GM11168 (cell line): Measurements from ENCODE around the gene RIOX2.
"Not testable (repeated sequence)": the region's sequence is repeated elsewhere in the genome, so short reads cannot be mapped to it uniquely, and the experiment has no call there.

Experiments used
- in situ Hi-C: fragments of 300-500 bp; cut with MboI; formaldehyde crosslinking; loops from one replicate; pipeline ENCODE4 v1.12.0; 2022; ENCODE audit warnings: low sequenced_read_pairs; ENCODE audit not compliant: unreplicated experiment

RIOX2 gene

DNA sequence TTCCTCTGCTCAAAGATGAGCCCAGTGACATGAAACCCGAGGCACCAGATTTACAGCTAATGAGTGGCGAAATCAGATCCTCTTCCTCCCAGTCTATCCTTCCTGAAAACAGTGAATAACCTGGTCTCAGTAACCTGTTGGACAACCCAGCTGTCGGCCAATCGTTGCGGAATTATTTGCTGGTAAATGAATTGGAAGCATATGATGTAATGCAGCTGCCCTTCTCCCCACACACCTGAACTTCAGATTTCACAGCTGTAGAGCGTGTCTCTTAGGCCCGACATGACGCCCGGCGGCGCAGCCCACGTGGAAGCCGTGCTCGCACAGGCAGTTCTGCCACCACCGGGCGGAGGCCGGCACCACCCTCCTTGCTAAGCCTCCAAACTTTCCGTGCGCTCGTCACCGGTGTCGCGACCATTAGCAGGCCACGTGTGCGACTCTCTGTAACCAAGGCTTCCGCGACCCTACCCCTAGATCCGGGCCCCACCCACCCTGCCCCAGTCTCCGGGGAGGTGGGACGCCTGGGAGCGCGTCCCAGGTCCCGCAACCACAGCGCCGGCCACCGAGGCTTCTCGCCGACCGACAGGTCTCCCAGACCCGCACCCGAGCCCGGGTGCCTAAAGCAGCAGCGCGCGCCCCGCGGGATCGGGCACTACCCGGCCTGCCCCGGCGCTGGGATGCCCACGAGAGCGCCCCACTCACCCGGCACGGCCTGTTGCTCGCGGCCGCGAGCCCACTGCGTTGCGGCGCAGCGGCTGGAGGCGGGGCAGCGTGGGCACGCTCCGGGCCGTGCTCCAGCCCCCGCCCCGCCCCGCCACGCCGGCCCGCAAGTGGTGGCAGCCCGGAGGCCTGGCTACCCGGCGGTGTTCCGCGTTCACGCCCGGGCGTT is at the start of gene RIOX2:
Gene RIOX2, minus strand, starts transcription at position 753 of the 889 bp plus-strand sequence. CDS start 4,838 bp downstream, outside the sequence.
- in situ Hi-C loops, result no loop called here

DNA sequence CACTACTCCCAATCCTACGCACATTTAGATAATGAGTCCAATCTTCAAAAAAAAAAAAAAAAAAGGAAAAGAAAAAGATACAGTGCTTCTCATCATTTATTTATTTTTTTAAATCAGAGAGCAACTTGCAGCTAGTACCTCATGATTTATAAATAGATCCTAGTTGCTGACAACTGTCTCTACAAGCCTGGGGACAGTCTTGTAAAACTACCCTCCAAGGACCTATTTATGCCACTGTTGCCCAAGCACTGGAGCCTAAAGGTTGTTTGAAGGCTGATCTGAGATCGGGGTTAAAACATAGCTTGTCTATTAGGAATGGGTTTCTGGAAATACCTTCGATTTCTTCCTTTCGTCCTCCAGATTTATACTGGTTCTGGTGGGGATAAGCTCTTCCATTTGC is 48.2 kb upstream of the RIOX2 start:
- in situ Hi-C loops, result no loop called here

DNA sequence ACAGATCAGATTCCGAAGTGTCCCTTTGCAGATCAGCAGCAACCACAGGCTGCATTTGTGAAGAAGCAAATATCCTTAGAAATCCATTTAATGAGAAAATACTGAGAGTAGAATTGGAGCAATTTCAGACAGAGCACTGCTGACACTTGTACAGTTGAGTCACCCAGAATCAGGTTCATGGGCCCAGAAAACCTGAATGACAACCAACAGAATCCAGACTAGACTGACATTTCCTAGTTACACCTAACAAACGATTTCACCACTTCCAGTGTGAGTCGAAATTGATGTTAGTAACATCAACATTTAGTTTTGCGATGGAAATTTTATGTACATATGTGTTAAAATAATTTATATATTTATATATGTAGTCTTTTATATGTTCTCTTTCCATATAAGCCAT is 46.1 kb upstream of the RIOX2 start:
- in situ Hi-C loops, result loop anchor here (5.0 kb wide), 1 partner anchor 226 kb away; no protein-coding TSS in a partner anchor

DNA sequence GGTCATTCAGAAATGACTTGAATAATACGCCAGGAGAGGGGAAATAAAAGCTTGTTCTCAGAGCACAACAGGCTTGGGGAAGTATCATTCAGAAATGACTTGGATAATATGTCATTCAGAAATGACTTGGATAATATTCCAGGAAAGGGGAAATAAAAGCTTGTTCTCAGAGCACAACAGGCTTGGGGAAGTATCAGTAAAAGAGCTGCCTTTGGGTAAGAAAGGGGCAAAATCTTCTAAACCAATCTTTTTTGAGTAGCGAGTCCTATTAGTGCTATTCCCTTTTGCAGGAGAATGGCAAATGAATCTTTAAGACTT is 42.0 kb upstream of the RIOX2 start:
- in situ Hi-C loops, result no loop called here

DNA sequence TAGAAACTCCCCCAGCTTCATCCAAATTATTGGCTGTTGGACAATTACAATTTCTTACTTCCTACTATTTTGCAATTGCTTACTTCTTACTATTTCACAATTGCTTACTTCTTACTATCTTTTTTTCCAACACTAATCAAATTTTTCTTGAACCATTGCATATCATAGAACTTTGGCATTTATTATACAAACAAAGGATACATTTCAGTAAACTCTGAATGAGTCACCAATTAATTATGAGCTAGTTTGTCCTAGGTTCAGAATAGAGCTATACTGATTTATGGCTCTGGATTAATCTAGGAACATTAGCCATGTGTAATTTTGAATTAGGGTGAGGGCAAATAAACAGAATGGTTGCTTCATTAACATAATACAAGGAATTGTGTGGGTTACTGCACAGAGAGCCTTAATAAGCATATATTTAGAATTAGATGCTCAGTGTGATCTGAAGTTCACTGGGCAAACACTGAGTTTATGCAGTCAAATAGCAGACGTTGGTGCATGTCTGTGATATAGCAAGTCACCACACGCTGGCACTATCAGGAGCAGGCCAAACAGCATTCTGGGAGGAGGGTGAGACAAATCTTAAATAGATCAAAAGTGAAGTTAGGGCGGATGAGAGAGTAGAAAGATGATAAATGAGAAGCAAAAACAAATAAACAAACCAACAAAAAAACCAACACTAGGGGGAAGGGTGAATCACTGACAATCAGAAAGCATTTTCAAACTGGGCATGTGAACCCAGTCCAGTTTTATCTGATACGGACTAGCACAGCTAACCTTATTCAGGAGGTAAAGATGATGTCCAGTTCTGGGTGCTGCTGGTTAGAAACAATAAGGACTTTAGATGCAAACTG is 41.4 kb upstream of the RIOX2 start:
- in situ Hi-C loops, result no loop called here

DNA sequence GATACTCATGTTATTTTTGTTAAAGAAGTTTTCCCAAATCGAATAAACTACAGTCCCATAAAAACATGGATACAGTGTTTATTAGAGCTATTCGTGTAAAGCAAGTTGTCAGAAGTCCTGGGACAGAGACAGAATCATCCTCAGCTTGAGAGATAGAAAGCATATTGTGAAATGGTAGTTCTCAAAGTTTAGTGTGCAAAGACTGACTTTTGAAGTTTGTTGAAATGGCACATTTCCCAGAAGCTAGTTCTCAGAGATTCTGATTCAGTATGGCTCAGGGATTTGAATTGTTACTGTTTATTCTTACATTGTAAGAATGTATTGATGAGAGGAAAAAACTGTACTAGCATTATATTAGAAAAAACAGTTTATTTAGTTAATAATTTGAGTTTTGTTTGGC is 40.7 kb upstream of the RIOX2 start:
- in situ Hi-C loops, result no loop called here

DNA sequence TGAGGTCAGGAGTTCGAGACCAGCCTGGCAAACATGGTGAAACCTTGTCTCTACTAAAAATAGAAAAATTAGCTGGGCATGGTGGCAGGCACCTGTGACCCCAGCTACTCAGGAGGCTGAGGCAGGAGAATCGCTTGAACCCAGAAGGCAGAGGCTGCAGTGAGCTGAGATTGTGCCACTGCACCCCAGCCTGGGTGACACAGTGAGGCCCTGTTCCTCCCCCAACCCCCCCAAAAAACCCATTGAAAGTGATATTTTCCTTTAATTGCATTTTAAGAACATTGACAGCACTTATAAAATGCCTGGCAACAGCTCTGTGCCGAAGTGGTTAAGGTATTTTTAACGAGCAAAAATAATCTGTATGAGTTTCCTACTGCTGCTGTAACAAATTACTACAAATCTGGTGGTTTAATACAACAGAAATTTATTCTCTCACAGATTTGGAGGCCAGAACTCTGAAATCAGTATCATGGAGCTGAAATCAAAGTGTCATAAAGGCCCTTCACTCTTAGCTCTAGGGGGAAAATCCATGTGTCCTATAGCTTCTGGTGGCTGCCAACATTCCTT is 38.7 kb upstream of the RIOX2 start:
- in situ Hi-C loops, result not testable (repeated sequence)

DNA sequence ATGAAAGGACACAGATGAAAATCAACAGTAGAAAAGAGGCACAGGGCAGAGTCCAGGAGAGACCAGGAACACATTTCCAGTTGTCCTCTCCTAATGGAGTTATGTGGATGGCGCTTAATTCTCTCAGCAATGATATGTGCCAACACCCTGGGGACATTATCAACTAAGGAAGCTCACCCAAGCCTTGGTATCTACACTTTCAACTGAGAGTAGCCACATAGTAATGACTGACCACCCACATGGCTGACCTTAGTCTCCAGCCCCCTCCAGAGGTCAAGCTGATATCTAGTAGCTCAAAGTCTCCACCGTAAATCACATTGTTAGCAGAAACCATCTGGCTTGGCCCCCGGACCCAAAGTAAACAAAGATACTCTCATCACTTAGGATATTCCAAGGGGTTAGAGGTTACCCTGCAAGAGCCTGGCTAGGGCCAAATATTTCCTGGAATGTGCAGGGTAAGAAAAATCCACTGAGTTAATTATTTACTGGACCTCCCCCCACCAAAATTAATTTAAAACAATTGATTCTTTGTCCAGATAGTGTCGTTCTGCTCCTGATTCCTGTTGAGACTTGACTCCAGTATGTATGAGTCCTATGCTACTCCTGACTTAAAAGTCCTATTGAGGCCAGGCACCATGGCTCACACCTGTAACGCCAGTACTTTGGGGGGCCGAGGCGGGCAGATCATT is 38.1 kb upstream of the RIOX2 start:
- in situ Hi-C loops, result no loop called here

DNA sequence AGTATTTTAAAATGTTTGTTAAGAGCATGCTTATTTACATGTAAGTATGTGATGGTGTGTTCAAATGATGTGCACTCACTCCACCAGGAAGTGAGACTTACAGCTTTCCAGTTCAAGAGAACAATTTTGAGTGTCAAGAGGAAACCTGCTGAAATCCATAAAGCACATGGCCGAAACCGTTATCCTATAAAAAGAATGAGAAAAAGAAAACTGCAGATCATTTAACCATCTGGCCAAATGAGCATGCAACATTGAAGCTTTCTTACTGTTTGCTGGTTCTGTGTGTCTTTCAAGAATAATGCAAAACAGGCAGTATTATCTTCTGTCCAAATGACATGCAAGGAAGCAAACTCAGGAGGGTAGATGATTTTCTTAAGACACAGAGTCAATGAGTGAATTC is 36.6 kb upstream of the RIOX2 start:
- in situ Hi-C loops, result no loop called here

DNA sequence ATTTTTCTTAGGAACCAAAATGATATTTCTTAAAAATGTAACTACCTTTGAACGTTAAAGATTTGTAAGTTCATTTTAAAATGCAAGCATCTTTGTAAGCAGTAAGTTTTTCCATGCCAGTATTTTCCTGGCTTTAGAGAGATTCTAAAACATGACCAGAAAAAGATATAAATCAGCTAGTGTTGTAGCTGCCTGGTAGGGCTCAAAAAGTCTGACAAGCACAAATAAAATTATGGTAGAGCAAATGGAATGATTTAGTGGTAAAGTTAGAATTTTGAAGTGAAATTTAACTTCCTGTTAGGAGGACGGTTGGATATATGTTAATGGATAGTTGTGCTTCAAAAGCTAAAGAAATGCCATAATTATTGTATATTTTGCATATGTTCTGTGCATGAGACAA is 33.2 kb upstream of the RIOX2 start:
- in situ Hi-C loops, result no loop called here

DNA sequence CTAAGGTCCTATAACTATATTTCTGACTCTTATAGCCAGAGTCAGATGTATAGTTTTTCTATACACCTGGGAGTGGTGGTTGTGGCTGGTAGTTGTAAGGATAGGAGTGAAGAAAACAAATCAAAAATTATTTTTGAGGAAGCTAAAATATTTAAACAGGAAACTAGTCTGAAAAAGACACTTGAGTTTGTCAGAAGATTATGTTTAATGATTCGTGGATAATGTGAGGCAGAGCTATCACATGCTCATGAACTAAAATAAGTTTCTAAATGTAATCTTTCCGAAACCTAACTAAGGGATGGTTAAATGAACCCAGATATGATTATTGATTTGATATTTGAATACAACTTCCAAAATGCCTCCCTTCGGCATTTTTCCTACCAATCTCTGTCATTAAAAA is 32.5 kb upstream of the RIOX2 start:
- in situ Hi-C loops, result no loop called here

DNA sequence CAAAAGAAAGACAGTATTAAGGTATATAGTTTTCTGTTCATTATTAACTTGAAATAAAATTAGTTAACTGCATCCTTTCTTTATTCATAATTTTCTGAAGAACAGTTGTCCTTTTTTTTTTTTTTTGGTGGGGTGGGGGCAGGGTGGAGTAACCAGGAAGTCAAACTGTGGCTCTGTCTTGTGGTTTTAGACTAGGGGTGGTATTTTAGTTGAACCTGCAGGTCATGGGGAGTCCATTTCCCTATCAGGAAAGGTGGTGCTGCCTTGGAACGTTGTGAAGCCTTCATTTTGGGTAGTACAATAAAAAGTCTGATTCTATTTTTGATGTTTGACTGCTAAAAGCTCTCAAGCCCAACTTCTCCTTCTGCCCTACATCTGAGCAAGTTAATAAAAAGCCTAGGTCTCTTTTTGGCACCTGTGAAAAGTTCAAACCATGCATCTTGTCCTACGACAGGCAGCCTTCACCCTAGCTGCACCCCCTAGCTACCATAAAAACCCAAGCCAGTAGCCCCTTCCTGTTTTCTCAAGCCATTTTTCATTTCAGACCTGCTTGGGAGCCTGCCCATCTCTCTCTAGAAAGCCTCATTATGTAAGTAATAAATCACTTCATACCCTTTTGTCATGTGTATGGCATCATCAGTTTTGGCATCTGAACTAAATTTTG is 31.2 kb upstream of the RIOX2 start:
- in situ Hi-C loops, result no loop called here

DNA sequence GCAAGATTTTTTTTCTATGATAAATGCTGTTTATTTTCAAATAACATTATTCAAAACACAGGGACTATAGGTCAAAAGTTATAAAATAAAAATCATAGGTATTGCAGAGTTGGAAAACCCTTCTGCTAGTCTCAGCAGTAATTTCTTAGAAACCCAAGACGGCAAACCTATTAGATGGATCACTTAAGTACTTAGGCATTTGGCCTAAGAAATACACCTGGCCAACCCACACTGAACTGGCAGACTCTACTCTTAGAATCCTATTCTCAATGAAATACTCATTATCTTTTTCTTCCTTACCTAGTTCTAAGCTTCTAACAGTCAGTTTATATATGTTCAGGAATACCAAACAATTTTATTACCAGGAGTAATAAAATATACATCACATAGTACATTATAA is 30.5 kb upstream of the RIOX2 start:
- in situ Hi-C loops, result no loop called here

DNA sequence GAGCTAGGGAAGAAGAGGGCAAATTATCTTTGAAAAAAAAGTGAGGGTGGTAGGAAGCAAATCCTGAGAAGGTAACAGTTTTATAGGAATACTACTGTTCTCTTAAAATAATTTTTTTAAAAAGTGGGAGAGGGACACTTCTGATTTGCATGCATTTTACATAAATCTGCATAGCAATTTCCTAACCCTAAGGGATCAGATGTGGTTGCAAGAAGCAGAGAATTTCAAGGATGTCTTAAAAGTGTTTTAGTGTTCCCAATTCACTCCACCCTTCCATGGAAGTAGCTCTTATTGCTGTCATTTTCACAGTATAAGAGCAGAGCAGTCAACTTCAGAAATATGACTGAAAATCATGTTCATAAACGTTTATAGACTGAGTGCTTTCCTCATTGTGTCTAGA is 27.8 kb upstream of the RIOX2 start:
- in situ Hi-C loops, result no loop called here

DNA sequence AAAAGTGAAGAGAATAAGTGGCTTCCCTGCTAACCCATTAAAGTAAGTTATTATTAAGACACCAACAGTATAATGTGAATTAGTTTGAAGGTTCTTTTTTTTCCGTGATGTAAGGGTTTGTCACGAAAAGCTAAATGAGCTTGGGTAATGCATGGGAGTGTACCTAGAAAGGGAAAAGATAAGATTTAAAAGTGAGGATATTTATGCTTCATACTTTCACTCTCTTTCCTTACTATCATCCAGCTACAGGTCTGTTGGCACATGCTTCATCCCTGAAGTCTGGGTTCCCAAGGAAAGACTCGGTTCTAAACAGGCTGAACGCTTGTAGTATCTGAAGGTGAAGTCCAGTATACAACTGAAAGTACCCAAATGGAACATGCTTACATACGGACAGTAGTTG is 26.9 kb upstream of the RIOX2 start:
- in situ Hi-C loops, result no loop called here

DNA sequence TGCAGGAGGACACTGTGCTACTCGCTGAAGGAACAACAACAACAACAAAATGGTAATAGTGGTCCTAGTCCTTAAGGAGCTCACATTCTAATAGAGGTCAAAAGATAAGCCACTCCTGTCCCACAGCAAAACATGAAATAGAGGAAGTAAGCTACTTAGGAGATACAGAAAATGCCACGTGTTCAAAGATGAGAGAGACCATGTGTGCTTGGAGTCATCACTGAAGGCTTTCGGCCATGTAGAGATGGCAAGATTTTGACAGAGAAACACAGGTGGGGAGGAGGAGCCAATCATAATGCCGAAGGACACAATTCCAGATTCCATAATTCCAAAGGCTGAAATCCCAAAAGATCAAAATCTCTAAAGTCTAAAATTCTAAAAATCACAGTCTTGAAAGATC is 24.8 kb upstream of the RIOX2 start:
- in situ Hi-C loops, result no loop called here

DNA sequence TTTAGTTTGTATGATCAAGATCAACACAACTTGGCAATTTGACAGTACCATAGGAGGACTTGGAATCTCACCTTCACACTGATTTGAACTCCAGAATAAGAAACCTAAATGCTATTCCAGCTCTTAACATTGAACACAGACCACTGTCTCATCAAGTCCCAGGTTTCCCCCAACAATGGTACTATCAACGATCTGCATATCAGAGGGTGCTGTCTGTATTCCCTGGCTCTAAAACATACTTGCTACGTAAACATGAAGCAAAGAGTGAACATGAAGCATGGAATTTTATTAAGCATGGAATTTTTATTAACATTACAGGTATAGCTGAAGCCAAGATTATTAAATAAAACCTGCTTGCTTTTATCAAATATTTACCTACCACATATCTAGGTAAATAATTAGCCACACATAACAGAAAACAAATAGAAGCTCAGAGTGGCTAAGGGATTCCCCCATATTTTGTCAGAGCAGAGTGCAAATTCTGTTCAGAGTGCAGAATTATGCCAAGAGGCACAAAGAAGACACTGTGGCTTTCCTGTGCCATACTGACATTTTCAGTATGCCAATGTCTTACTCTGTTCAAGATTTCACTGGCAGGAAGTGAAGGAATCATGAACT is 22.2 kb upstream of the RIOX2 start:
- in situ Hi-C loops, result no loop called here

DNA sequence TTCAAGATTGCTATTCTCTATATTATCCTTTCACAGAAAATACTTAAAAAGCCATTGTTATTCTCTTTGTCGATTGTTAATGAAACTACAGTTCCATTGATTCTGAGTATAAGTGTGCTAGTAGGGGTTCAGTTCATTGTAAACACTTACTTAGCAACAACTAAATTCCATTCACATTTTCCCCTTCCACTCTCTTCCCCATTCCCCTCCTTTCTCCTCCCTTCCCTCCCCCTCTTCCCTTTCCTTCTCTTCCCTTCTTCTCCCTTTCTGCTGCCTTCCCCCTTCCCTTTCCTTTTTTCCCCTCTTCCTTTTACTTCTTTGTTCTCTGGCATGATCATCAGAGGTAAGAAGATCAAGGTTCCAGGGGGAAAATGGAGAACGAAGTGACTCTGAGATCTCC is 21.3 kb upstream of the RIOX2 start:
- in situ Hi-C loops, result no loop called here

DNA sequence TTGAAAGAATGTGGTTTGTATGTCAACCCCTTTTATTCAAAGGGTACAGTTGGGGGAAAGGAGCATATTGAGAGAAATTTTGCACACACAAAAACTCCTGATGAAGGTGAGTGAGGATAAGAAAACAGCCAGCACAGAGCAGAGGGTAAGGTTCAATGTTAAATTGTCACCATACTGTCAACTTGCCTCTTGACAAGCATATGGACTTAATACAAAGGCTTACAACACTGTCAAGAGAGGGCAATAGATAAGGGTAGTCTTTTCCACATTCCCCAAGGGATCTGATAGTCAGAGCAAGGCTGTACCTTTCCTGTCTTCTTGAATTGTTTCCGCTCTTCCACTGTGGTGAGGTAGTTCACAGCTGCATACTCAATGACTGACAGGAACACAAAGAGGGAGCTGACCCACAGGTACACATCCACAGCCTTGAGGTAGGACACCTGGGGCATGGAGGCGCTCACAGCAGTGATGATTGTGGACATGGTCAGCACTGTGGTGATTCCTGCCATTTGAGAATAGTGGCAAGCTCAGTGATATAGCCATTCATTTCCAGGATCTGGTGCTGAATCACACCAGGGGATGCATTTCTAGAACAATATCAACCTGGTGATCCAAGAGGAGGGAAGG is 20.4 kb upstream of the RIOX2 start:
- in situ Hi-C loops, result no loop called here
